HCT116 (cell line): ENCODE measurements around the gene LTBP4.

ENCODE experiments used
- CTCF ChIP-seq, 3 experiments: fragments of 200-600 bp in 1 of 3; sonication (generic) in 1 of 3; IDR thresholded peaks in 2 of 3; conservative IDR thresholded peaks in 1 of 3; 2 replicates each; pipeline ENCODE4 v1.5.1; 2012 to 2017; ENCODE audit warnings: low read depth in 2 of 3, low read length in 2 of 3, antibody characterized with exemption in 1 of 3, borderline replicate concordance in 1 of 3, control low read depth in 1 of 3, mild to moderate bottlenecking in 1 of 3, mixed read lengths in 1 of 3, mixed run types in 1 of 3, moderate library complexity in 1 of 3; ENCODE audit not compliant: insufficient read depth in 1 of 3
- ZFX ChIP-seq: fragments of 450-650 bp; IDR thresholded peaks from 2 replicates; pipeline ENCODE4 v1.6.1; 2017

- no peak for TF ChIP-seq CTCF (IDR thresholded peaks at IDR 0.05 in 2 of 3, conservative IDR thresholded peaks at IDR 0.05 in 1 of 3; ENCODE audit: borderline replicate concordance in 1 of 3, insufficient read depth in 1 of 3, low read depth in 2 of 3, low read length in 2 of 3)
- no peak for TF ChIP-seq ZFX
Observed at GRCh38 chr19:40623403-40624251, 22.5 kb downstream of the LTBP4 start.
